NCI-H2029 (cell line): ENCODE data around the gene MTUS2.
"Not testable (repeated sequence)": the region's sequence is repeated elsewhere in the genome, so short reads cannot be mapped to it uniquely, and the experiment has no call there.

Experiments used
- DNase-seq: peaks from one replicate; lab custom pipeline; 2025; lab: John Stamatoyannopoulos, UW

The MTUS2 gene

GRCh38 chr13:29165216-29165615 is 345.1 kb downstream of the MTUS2 start:
- DNase-seq = no peak

- DNase-seq = no peak
Observed at GRCh38 chr13:29165840-29166239, 345.7 kb downstream of the MTUS2 start.

DNA sequence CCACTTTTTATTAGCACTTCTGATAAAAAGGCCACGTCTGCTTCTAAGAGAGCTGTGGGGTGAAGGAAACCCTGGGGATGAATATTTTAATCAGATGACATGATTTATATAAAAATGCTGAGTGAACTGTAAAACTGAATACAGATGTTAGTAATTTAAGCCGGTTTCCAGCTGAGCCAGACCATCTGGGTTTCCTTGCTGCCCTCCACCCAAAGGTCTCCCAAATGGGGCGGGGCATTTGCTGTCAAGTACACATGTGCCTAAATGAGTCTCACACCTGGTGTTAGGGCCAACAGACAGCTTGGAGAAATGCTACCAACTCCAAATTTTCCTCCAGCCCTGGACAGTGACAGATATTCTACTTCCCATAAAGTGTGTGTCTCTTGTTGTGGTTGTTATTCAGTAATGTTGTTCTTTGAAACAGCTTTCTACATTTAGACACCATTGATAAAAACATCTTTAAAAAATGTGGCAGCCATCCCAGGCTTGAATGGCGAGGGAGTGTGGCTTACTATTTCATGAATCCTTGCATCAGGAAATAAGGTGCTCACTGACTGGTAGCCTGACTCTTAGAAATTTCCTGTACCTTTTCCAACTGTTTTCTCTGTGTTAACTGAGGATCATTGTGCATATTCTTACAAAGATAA is 350.4 kb downstream of the MTUS2 start:
- no peak for DNase-seq

GRCh38 chr13:29171244-29171643 is 351.1 kb downstream of the MTUS2 start:
- DNase-seq = no peak

DNA sequence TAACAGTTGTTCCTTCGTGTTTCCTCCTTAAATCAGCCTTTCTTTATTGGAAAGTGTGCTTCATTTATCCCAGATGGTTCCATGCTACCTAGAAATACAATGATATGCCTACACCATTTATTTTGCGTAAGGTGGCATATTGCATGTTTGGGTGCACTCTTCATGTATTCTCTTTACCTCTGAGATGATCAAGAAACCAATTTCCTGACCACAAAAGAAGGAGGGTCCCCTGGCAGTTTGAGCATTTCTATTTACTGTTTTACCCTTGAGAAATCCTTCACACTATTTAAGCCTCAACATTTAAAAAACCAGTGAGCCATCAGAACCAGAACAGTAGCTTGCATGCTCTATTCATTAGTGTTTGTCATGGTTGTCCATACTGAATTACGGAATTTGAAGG is 354.0 kb downstream of the MTUS2 start:
- no peak for DNase-seq

DNA sequence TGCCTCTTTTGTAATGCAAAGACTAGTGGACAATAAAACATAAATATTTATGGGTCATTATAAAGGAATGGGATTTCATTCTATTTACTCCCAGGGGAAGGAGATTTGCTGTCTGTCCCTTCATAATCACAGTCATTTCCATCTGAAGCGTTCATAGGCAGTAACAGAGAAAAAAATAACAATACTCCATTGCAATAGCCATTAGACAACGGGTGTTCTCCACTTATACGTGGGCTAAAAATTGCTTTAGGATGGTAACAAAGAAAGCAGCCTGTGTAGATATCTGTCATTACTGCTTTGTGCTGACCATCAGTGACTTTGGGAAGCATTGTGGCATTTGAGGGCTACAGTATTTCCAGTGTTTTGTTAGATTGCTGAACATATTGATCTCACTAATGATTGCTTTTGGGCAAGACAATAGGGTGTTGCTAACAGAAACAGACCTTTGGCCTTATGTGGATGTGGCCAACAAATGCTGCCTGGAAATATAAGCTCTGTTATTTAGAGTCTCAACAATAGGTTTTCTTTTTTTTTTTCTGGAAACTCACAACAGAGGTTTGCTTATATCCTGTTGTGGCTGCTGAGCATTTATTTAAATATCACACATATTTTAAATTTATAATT is 355.2 kb downstream of the MTUS2 start:
- DNase-seq = no peak

DNA sequence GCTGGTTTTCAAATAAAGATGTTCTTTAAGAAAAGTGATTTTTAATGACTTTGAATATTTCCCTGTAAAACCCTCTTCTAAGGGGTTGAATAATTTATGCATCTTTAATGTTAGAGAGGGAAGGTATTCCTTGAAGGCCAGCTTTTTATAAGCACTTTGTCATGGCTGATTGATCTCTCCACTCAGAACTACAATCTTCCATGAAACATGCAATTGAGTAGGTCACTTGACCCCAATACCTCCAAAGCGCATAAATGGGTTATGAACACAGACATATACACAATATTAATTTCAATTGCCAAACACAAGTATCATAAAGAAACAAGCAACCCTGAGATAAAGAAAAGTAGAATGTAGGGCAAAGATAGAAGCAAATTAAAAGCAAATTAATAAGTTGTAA is 359.9 kb downstream of the MTUS2 start:
- no peak for DNase-seq

DNA sequence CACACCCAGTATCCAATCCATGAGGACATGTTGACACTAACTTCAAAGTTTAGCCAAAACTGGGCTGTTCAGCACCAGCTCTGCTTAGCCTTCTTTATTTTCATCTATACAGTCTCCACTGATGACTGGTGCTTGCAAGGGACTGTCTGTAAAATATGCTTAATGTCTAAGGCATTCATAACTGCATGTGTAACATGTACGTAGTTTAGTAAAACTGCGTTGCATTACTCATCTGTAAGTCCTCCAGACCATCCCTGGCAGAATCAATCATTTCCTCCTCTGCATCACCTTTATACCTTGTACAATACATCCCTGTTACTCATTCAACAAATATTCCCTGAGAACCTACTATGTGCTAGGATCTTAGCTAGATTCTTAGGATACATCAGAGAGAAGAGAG is 362.1 kb downstream of the MTUS2 start:
- DNase-seq = no peak

DNA sequence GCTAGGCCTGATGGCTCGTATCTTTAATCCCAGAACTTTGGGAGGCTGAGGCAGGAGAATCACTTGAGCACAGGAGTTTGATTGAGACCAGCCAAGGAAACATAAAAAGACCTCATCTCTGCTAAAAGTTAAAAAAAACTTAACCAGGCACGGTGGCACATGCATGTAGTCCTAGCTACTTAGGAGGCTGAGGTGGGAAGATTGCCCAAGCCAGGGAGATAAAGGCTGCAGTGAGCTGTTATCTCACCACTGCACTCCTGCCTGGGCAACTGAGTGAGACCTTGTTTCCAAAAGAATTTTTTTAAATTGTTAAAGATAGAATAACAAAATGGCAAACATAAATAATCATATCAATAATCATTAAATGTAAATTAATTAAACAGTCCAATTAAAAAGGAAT is 365.8 kb downstream of the MTUS2 start:
- DNase-seq = no peak

DNA sequence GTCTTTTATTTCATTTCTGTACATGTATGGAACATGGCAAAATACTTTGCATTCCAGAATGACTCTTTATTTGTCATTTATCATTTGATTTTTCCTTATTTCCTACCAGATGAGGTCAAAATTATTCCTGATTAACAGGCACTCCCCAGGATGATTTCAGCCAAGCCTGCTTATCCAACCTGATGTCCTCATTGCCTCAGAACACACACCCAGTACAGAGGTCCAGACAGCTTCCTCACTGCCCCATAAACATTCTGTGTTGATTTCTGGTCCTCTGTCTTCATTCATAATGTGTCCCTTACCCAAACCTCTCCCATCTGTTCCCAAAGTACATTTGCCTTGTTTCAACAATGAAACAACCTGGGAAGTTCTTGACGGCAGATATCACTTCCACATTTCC is 367.4 kb downstream of the MTUS2 start:
- DNase-seq = no peak

DNA sequence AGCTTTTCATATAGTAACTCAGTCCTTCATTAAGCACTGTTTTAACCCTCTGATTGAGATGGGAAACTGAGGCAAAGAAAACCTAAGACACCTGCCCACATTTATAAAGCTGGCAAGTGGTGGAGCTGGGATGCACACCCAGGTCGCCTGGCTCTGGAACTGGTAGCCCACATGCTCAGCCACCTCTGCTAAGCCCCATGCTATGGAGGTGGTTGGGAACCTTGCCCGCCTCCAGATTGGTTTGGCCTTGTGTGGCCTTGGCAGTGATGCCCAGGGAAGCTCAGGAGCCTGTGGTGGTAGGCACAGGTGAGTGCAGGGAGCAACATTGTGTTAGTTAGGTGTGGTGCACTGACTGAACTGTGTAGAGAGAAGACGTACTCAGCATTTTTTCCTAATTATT is 370.2 kb downstream of the MTUS2 start:
- no peak for DNase-seq

- DNase-seq = no peak
Observed at GRCh38 chr13:29193083-29193482, 372.9 kb downstream of the MTUS2 start.

DNA sequence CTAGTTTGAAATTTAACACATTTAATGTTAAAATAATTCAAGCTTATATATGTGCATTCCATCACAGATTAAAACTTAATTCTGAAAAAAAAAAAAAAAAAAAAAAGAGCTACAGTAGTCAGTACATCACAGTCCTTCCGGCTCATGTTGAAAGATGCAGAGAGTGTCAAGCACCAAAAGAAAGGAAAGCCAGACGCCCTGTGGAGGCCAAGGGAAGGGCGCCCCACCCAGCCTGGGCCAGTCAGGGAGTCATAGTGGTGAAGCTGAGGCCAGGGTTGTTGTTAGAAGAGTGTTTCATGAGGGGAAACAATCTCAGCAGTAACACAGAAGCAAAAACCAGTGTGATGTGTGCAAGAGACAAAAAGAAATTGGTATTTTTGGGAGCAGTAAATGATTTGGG is 375.3 kb downstream of the MTUS2 start:
- no peak for DNase-seq

GRCh38 chr13:29196409-29197074 is 376.4 kb downstream of the MTUS2 start:
- no peak for DNase-seq

DNA sequence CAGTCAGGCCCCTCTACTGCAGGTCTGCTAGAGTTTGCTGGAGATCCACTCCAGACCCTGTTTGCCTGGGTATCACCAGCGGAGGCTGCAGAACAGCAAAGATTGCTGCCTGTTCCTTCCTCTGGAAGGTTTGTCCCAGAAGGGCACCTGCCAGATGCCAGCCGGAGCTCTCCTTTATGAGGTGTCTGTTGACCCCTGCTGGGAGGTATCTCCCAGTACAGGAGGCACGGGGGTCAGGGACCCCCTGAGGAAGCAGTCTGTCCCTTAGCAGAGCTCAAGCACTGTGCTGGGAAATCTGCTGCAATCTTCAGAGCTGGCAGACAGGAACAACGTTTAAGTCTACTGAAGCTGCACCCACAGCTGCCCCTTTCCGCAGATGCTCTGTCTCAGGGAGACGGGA is 382.6 kb downstream of the MTUS2 start:
- DNase-seq = not testable (repeated sequence)

- DNase-seq = no peak
Observed at GRCh38 chr13:29204651-29205050, 384.5 kb downstream of the MTUS2 start.

- no peak for DNase-seq
Observed at GRCh38 chr13:29210676-29211075, 390.5 kb downstream of the MTUS2 start.

- not testable (repeated sequence) for DNase-seq
Observed at GRCh38 chr13:29211162-29211561, 391.0 kb downstream of the MTUS2 start.

- no peak for DNase-seq
Observed at GRCh38 chr13:29222458-29222857, 402.3 kb downstream of the MTUS2 start.

GRCh38 chr13:29224206-29224605 is 404.1 kb downstream of the MTUS2 start:
- no peak for DNase-seq

DNA sequence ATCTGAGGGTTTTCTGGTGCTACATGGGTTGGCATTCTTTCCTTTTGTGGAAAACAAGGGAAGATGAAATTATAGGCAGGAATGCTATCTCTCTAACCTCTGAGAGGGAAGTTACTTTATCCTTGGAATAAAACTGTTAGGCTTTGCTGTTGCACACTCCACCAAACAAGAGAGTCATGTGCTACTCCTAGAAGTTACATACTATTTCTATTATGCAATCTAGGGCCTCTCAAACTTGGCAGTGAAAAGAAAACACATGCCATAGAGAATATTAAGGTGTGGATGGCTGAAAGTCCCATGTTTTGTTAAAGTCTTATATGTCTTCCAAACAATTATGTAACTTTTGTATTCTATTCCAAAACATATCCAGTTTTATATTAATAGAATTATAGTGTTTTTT is 407.4 kb downstream of the MTUS2 start:
- DNase-seq = no peak

GRCh38 chr13:29230299-29230845 is 410.2 kb downstream of the MTUS2 start:
- DNase-seq = no peak
